IPS-11a (cell line): ENCODE measurements around the gene ITM2B.
A peak's percentile ranks its signal among the peaks of the same experiment; 100 is the strongest.

Experiments
- H3K4me3 ChIP-seq: one replicate; pipeline ENCODE4 v1.5.1; 2013; ENCODE audit warnings: low read depth, low read length, control low read depth

The ITM2B gene

GRCh38 chr13:48302871-48303358 is 69.9 kb downstream of the ITM2B start:
- H3K4me3 ChIP-seq, result peak overlapping the region; percentile 83

GRCh38 chr13:48303359-48304142 is 70.5 kb downstream of the ITM2B start, which contains the start of gene RB1:
RB1 (plus strand) TSS chr13:48303751; CDS start chr13:48303913, 162 bp downstream.
- peak within 1 kb of the TSS; percentile 83 for H3K4me3 ChIP-seq

GRCh38 chr13:48304143-48304876 is 71.3 kb downstream of the ITM2B start:
- H3K4me3 ChIP-seq, result peak overlapping the region; percentile 83

DNA sequence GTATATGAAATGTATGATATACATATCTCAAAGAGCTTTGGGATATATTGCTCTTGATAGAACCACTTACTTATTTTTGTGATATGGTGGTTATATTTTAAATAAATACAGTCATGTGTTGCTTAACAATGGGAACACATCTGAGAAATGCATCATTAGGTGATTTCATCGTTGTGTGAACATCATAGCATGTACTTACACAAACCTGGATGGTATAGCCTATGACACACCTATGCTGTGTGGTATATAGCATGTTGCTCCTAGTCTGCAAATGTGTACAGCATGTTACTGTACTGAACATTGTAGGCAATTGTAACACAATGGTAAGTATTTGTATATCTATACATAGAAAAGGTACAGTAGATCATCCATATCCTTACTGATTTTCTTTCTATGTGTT is 78.2 kb downstream of the ITM2B start:
- H3K4me3 ChIP-seq, result no peak overlapping the region

DNA sequence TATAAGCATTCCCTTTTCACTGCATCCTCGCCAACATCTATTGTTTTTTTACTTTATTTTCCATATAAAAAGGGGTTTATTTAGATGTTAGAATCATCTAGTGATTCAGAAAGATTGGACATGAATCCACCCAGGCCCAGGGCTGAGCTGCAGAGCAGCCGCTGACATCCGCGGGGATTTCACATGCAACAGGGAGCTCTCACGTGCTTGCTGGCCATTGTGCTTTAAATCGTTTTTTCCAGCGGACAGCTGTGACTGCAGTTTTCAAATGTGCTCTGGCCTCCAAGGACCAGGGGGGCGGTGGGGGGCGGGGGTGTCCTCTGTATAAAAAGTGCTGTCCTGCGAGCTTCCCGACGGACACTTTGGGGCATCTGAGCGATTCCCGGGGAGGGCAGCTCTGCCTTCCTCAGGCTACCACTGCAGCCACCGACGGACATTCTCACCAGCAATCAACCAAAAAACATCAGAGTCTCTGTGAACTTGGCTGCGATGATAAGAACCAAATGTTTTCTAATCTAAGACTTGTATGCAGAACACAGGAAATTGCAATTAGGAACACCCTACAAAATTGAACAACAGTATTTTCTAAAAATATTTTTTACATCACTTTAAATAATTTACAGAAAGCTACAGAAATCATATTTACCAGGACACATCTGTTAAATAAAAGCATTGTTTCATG is 83.1 kb downstream of the ITM2B start:
- no peak overlapping the region for H3K4me3 ChIP-seq

DNA sequence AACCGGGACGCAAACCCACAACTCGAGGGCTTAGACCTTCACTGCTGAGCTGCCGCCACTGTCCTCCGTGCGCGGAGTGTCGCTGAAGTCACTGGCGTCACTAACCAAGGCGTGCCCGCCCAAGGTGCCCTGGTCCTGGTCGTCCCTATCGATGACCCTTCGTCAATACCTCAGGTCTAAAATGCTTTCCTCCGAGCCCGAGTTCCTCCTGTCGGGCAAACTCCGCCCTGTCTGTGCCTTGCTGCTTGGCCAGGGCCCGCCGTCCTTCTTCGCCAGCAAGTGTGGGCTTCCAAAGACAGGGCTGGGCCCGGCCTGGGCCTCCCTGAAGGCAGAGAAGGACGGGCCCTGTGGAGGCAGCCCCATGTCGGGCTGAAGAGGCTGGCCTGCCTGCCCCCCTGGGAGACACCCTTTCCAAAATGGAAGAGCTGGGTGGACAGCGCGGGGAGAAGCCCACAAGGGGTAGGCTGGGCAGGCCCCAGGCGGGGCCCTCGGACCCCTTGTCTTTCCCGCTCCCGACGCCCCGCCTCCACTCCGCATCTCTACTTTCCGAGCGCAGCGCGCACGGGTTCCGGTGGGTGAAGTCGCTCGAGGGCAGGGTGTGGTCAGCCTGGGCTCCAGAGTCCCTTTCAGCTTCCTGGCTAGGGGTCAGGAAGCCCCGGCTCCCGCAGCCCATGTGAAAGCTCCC is 84.0 kb downstream of the ITM2B start:
- H3K4me3 ChIP-seq, result no peak overlapping the region

DNA sequence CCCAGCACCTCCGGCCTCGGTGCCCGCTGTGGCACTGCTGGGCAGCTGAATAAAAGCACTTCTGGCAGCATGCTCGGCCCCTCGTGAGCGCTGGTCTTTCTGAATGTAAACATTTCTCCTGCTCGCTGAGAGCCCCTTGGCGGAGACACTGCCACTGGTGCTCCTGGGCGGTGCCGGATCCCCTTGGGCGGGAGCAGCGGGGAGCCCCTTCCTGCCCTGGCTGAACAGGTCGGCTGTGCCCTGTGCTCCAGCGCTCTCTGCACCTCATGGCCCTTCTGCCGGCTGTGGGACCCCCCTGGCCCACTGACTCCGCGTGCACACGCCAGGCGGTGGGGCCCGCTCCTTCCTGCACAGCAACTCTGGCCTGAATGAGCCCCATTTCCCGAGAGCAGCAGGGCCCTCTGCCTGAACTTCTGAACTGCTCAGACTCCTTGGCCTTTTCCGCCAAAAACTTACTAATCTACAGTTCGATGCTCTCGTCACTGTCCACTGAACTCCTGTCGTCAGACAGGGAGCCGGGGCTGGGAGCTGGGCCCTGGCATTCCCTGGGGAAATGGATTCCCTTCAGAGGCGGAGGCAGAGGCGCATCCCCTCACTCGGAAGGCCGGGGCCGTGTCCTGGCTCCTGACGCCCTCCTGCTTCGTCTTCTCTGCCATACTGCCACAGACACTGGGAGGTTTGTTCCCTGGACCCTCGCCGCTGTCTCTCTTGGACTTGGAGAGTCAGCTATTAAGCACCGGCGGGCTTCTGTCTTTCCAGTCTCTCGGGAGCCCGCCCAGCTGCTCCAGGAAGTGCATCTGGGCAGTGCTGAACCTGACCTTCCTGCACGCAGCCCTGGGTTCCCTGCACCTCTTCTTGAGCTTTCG is 84.7 kb downstream of the ITM2B start:
- no peak overlapping the region for H3K4me3 ChIP-seq

GRCh38 chr13:48318377-48318811 is 85.4 kb downstream of the ITM2B start:
- H3K4me3 ChIP-seq, result no peak overlapping the region

GRCh38 chr13:48318821-48319511 is 86.0 kb downstream of the ITM2B start:
- H3K4me3 ChIP-seq, result no peak overlapping the region
